Measurements from ENCODE around the gene MRPL32.

GRCh38 chr7:42907316-42907715 is 24.9 kb upstream of the MRPL32 start:
- TF ChIP-seq POLR2A (IDR thresholded peaks at IDR 0.05) (no peak), CTCF (IDR thresholded peaks at IDR 0.05) (no peak)

Data from esophagus squamous epithelium (tissue), 4 donors.